Fibroblast of lung (primary cell): ENCODE measurements around the gene METTL8. TPM values are rescaled to one million over a fixed set of nuclear protein-coding genes. Genes with fewer than 3 reads are reported as not detected.

ENCODE experiments used
- DNase-seq, 2 donors: peaks; one replicate each; pipeline versions ENCODE4 v3.0.0 to v3.0.0-alpha.2; 2010; ENCODE audit warnings: low read depth in 2 of 2
- H2AFZ ChIP-seq: 2 replicates; pipeline ENCODE4 v1.5.1; 2012; ENCODE audit warnings: low read length, control low read depth, inconsistent platforms
- H3K27ac ChIP-seq: 2 replicates; pipeline ENCODE4 v1.5.1; 2011; ENCODE audit warnings: low read length, control low read depth; ENCODE audit not compliant: insufficient read depth
- H3K27me3 ChIP-seq: 2 replicates; pipeline ENCODE4 v1.5.1; 2011; ENCODE audit warnings: mild to moderate bottlenecking, low read length; ENCODE audit not compliant: control insufficient read depth, insufficient read depth
- H3K36me3 ChIP-seq: 2 replicates; pipeline ENCODE4 v1.5.1; 2011; ENCODE audit warnings: low read length; ENCODE audit not compliant: control insufficient read depth, insufficient read depth
- H3K4me1 ChIP-seq: 2 replicates; pipeline ENCODE4 v1.5.1; 2011; ENCODE audit warnings: low read length; ENCODE audit not compliant: control insufficient read depth, insufficient read depth; ENCODE audit errors: extremely low read depth
- H3K4me2 ChIP-seq: 2 replicates; pipeline ENCODE4 v1.5.1; 2011; ENCODE audit warnings: low read length, control low read depth; ENCODE audit not compliant: insufficient read depth; ENCODE audit errors: extremely low read depth
- H3K4me3 ChIP-seq, 4 experiments: fragments of 200-600 bp in 1 of 4; sonication (generic) in 1 of 4; replicated peaks in 1 of 4; 2 replicates each; pipeline ENCODE4 v1.5.1; 2011 to 2016; ENCODE audit warnings: low read length in 4 of 4, low read depth in 3 of 4, mild to moderate bottlenecking in 3 of 4, control low read depth in 2 of 4, inconsistent platforms in 1 of 4, mixed read lengths in 1 of 4; ENCODE audit not compliant: insufficient read depth in 1 of 4; ENCODE audit errors: control extremely low read depth in 1 of 4
- H3K79me2 ChIP-seq: 2 replicates; pipeline ENCODE4 v1.5.1; 2012; ENCODE audit warnings: mild to moderate bottlenecking, low read length, inconsistent platforms; ENCODE audit not compliant: control insufficient read depth, insufficient read depth
- H3K9ac ChIP-seq: 2 replicates; pipeline ENCODE4 v1.5.1; 2011; ENCODE audit warnings: mild to moderate bottlenecking, low read length, control low read depth; ENCODE audit not compliant: insufficient read depth
- H3K9me3 ChIP-seq: 2 replicates; pipeline ENCODE4 v1.5.1; 2012; ENCODE audit warnings: low read depth, low read length; ENCODE audit not compliant: control insufficient read depth, insufficient read depth
- H4K20me1 ChIP-seq: 2 replicates; pipeline ENCODE4 v1.5.1; 2011; ENCODE audit warnings: low read length; ENCODE audit not compliant: control insufficient read depth, insufficient read depth; ENCODE audit errors: extremely low read depth
- CTCF ChIP-seq, 2 donors: IDR thresholded peaks in 1 of 2; conservative IDR thresholded peaks in 1 of 2; 1 replicate in 1 of 2; 2 replicates in 1 of 2; pipeline ENCODE4 v1.5.1; 2011 to 2012; ENCODE audit warnings: low read length in 2 of 2, control low read depth in 1 of 2, inconsistent platforms in 1 of 2, low read depth in 1 of 2, mild to moderate bottlenecking in 1 of 2
- EZH2 ChIP-seq: IDR thresholded peaks from 2 replicates; pipeline ENCODE4 v1.5.1; 2012; ENCODE audit warnings: low read length, control low read depth, mild to moderate bottlenecking; ENCODE audit errors: missing control alignments
- polyA plus RNA-seq, 2 donors: library from polyadenylated mRNA; depleted of rRNA in 1 of 2; stranded (reverse) in 1 of 2; unstranded in 1 of 2; fragments of >200 nt; gene quantifications; 2 replicates each; pipeline ENCODE4 v1.2.1, GENCODE V29; 2011 to 2012; ENCODE audit warnings: missing spikeins in 1 of 2
- total RNA-seq: library from RNA; depleted of rRNA; stranded (reverse); fragments of >200 nt; gene quantifications from 2 replicates; pipeline ENCODE4 v1.2.1, GENCODE V29; 2014

METTL8 gene
- total and polyA plus RNA-seq, 2 donors (not counting 1 experiment from before 2014, with no cell fraction given) = 16.7 to 22.4 TPM

GRCh38 chr2:171319164-171319810, 114.5 kb downstream of the METTL8 start:
- no peak overlapping the region for H3K4me2 ChIP-seq

GRCh38 chr2:171318463-171318934, 115.3 kb downstream of the METTL8 start:
- Histone ChIP-seq H3K27me3 (no peaks in the 10 kb centered on the region), H4K20me1 (no peaks in the 10 kb centered on the region), H3K9me3 (no peaks in the 10 kb centered on the region), H3K4me3 (no peak overlapping the region), H3K9ac (no peak overlapping the region), H3K79me2 (no peaks in the 10 kb centered on the region), H2AFZ (no peak overlapping the region), H3K4me2 (no peak overlapping the region), H3K36me3 (no peaks in the 10 kb centered on the region), H3K4me1 (no peaks in the 10 kb centered on the region), H3K27ac (no peak overlapping the region)
- no peak for TF ChIP-seq CTCF (conservative IDR thresholded peaks at IDR 0.05 in 1 of 2, IDR thresholded peaks at IDR 0.05 in 1 of 2; ENCODE audit: low read depth in 1 of 2, low read length in 2 of 2)
- TF ChIP-seq EZH2 = no peak
- peak; percentile 17 to 56 for DNase-seq

More at GRCh38 chr2:171319164-171319810, 114.5 kb downstream of the METTL8 start:
- peak in 1 of 2 donors; percentile 76 for DNase-seq
- H3K9me3 ChIP-seq = no peaks in the 10 kb centered on the region
- no peak overlapping the region for H3K9ac ChIP-seq
- H3K79me2 ChIP-seq = no peaks in the 10 kb centered on the region
- no peak overlapping the region for H3K4me3 ChIP-seq
- no peak overlapping the region for H3K27ac ChIP-seq
- H3K27me3 ChIP-seq = no peaks in the 10 kb centered on the region
- no peaks in the 10 kb centered on the region for H4K20me1 ChIP-seq
- no peak for TF ChIP-seq EZH2
- no peak for TF ChIP-seq CTCF (conservative IDR thresholded peaks at IDR 0.05 in 1 of 2, IDR thresholded peaks at IDR 0.05 in 1 of 2; ENCODE audit: low read depth in 1 of 2, low read length in 2 of 2)
- H3K36me3 ChIP-seq = no peaks in the 10 kb centered on the region
- H3K4me1 ChIP-seq = no peaks in the 10 kb centered on the region
- no peak overlapping the region for H2AFZ ChIP-seq

- Histone ChIP-seq H3K36me3 (no peaks in the 10 kb centered on the region), H3K9ac (no peak overlapping the region), H3K4me1 (no peaks in the 10 kb centered on the region), H2AFZ (no peak overlapping the region), H3K79me2 (no peaks in the 10 kb centered on the region), H3K27me3 (no peaks in the 10 kb centered on the region), H3K9me3 (no peaks in the 10 kb centered on the region), H4K20me1 (no peaks in the 10 kb centered on the region), H3K4me3 (no peak overlapping the region), H3K4me2 (no peak overlapping the region), H3K27ac (no peak overlapping the region)
- peak; percentile 11 to 34 for DNase-seq
- TF ChIP-seq CTCF (conservative IDR thresholded peaks at IDR 0.05 in 1 of 2, IDR thresholded peaks at IDR 0.05 in 1 of 2; ENCODE audit: low read depth in 1 of 2, low read length in 2 of 2) (no peak), EZH2 (no peak)
Measured at GRCh38 chr2:171317492-171318125, 116.2 kb downstream of the METTL8 start.
